OCI-LY1 (cell line): ENCODE measurements around the gene CHST8.

ENCODE experiments used
- CTCF ChIP-seq: fragments of 200-600 bp; sonication (generic), shearing (Covaris generic); IDR thresholded peaks from 2 replicates; pipeline ENCODE4 v1.5.1; 2017; ENCODE audit warnings: mild to moderate bottlenecking, antibody characterized with exemption, low read length, moderate library complexity, mixed read lengths
- EZH2 ChIP-seq: fragments of 200-600 bp; sonication (generic), shearing (Covaris generic); IDR thresholded peaks from 2 replicates; pipeline ENCODE4 v1.8.0; 2017; ENCODE audit warnings: borderline replicate concordance, mixed run types, mild to moderate bottlenecking, antibody characterized with exemption, low read length, moderate library complexity, mixed read lengths

- no peak for TF ChIP-seq CTCF
- TF ChIP-seq EZH2 = no peak
These were observed 47.2 kb downstream of the CHST8 start for GRCh38 chr19:33668968-33669367.
